H9 (cell line): Measurements from ENCODE around the gene SIPA1L3. TPM values are rescaled to one million over a fixed set of nuclear protein-coding genes. Genes with fewer than 3 reads are reported as not detected.

Experiments used
- DNase-seq: peaks from one replicate; pipeline ENCODE4 v3.0.0-alpha.2; 2017
- H2AFZ ChIP-seq: one replicate; pipeline ENCODE4 v1.6.1; 2013; ENCODE audit warnings: mild to moderate bottlenecking, low read length, control low read depth, moderate library complexity
- H2AK5ac ChIP-seq: 2 replicates; pipeline ENCODE4 v1.6.1; 2013; ENCODE audit warnings: low read length, control low read depth, mixed read lengths; ENCODE audit not compliant: insufficient read length
- H2BK120ac ChIP-seq: one replicate; pipeline ENCODE4 v1.6.1; 2013; ENCODE audit warnings: low read depth, mild to moderate bottlenecking, low read length, control low read depth, inconsistent platforms; ENCODE audit not compliant: poor library complexity, severe bottlenecking
- H2BK12ac ChIP-seq: 2 replicates; pipeline ENCODE4 v1.6.1; 2013; ENCODE audit warnings: low read length, control low read depth, mixed read lengths, low read depth; ENCODE audit not compliant: insufficient read length
- H2BK15ac ChIP-seq: 2 replicates; pipeline ENCODE4 v1.6.1; 2013; ENCODE audit warnings: low read depth, low read length, control low read depth
- H2BK20ac ChIP-seq: one replicate; pipeline ENCODE4 v1.6.1; 2013; ENCODE audit warnings: low read depth, mild to moderate bottlenecking, low read length, control low read depth, inconsistent platforms; ENCODE audit not compliant: poor library complexity, severe bottlenecking
- H2BK5ac ChIP-seq: 2 replicates; pipeline ENCODE4 v1.6.1; 2013; ENCODE audit warnings: low read length, control low read depth, mixed read lengths; ENCODE audit not compliant: insufficient read length
- H3K14ac ChIP-seq: 2 replicates; pipeline ENCODE4 v1.6.1; 2013; ENCODE audit warnings: low read length, control low read depth; ENCODE audit not compliant: insufficient read depth
- H3K18ac ChIP-seq: 2 replicates; pipeline ENCODE4 v1.6.1; 2013; ENCODE audit warnings: low read depth, mild to moderate bottlenecking, mixed read lengths, low read length, control low read depth; ENCODE audit not compliant: insufficient read length
- H3K23ac ChIP-seq: 2 replicates; pipeline ENCODE4 v1.6.1; 2013; ENCODE audit warnings: low read length, control low read depth, mixed read lengths, low read depth; ENCODE audit not compliant: insufficient read length
- H3K23me2 ChIP-seq: 2 replicates; pipeline ENCODE4 v1.6.1; 2013; ENCODE audit warnings: low read depth, mild to moderate bottlenecking, mixed read lengths, low read length, control low read depth; ENCODE audit not compliant: insufficient read length, poor library complexity, severe bottlenecking
- H3K27ac ChIP-seq: 2 replicates; pipeline ENCODE4 v1.5.1; 2013; ENCODE audit warnings: low read length, control low read depth, mixed read lengths, low read depth; ENCODE audit not compliant: insufficient read length
- H3K27me3 ChIP-seq: 2 replicates; pipeline ENCODE4 v1.6.1; 2013; ENCODE audit warnings: low read length, control low read depth, inconsistent platforms; ENCODE audit not compliant: insufficient read depth
- H3K4ac ChIP-seq: 2 replicates; pipeline ENCODE4 v1.6.1; 2013; ENCODE audit warnings: low read depth, mild to moderate bottlenecking, control low read depth, inconsistent platforms, low read length, moderate library complexity
- H3K4me1 ChIP-seq: 2 replicates; pipeline ENCODE4 v1.6.1; 2013; ENCODE audit warnings: low read length, control low read depth, inconsistent platforms; ENCODE audit not compliant: insufficient read depth
- H3K4me2 ChIP-seq: 2 replicates; pipeline ENCODE4 v1.6.1; 2013; ENCODE audit warnings: low read length, control low read depth, mixed read lengths; ENCODE audit not compliant: insufficient read length, insufficient read depth
- H3K56ac ChIP-seq: 2 replicates; pipeline ENCODE4 v1.6.1; 2013; ENCODE audit warnings: low read depth, mild to moderate bottlenecking, mixed read lengths, low read length, control low read depth; ENCODE audit not compliant: insufficient read length
- H3K79me1 ChIP-seq: 2 replicates; pipeline ENCODE4 v1.6.1; 2013; ENCODE audit warnings: low read depth, mild to moderate bottlenecking, moderate library complexity, low read length, control low read depth, inconsistent platforms; ENCODE audit not compliant: insufficient read depth, poor library complexity, severe bottlenecking
- H3K79me2 ChIP-seq: 2 replicates; pipeline ENCODE4 v1.6.1; 2013; ENCODE audit warnings: low read length, control low read depth, inconsistent platforms; ENCODE audit not compliant: insufficient read depth
- H3K9ac ChIP-seq: 2 replicates; pipeline ENCODE4 v1.6.1; 2013; ENCODE audit warnings: low read length, control low read depth, mixed read lengths; ENCODE audit not compliant: insufficient read length; ENCODE audit errors: extremely low read depth
- H3K9me3 ChIP-seq: one replicate; pipeline ENCODE4 v1.6.1; 2013; ENCODE audit warnings: low read depth, low read length, inconsistent platforms; ENCODE audit not compliant: control insufficient read depth
- H3T11ph ChIP-seq: one replicate; pipeline ENCODE4 v1.6.1; 2013; ENCODE audit warnings: mild to moderate bottlenecking, low read length, control low read depth, inconsistent platforms
- H4K20me1 ChIP-seq: one replicate; pipeline ENCODE4 v1.6.1; 2013; ENCODE audit not compliant: control insufficient read depth, insufficient read length, insufficient read depth
- H4K5ac ChIP-seq: 2 replicates; pipeline ENCODE4 v1.6.1; 2013; ENCODE audit warnings: low read depth, mild to moderate bottlenecking, mixed read lengths, low read length, control low read depth; ENCODE audit not compliant: insufficient read length
- H4K8ac ChIP-seq: replicated peaks from 2 replicates; pipeline ENCODE4 v1.6.1; 2013; ENCODE audit warnings: low read length, control low read depth, mixed read lengths, low read depth; ENCODE audit not compliant: insufficient read length
- H4K91ac ChIP-seq: 2 replicates; pipeline ENCODE4 v1.6.1; 2013; ENCODE audit warnings: low read depth, mild to moderate bottlenecking, moderate library complexity, mixed read lengths, low read length, control low read depth; ENCODE audit not compliant: insufficient read length
- H3K27ac Mint-ChIP-seq, 3 experiments: 2 replicates in 2 of 3; 3 replicates in 1 of 3; pipeline ENCODE4 v1.8.0; 2020 to 2021; ENCODE audit warnings: mixed read lengths in 3 of 3, mild to moderate bottlenecking in 1 of 3, moderate library complexity in 1 of 3
- H3K27me3 Mint-ChIP-seq: 2 replicates; pipeline ENCODE4 v1.8.0; 2021; ENCODE audit warnings: low read depth, mild to moderate bottlenecking, moderate library complexity, mixed read lengths
- H3K36me3 Mint-ChIP-seq, 3 experiments: 2 replicates in 2 of 3; 3 replicates in 1 of 3; pipeline ENCODE4 v1.8.0; 2020 to 2021; ENCODE audit warnings: low read depth in 3 of 3, mixed read lengths in 3 of 3; ENCODE audit not compliant: insufficient read depth in 1 of 3
- H3K4me1 Mint-ChIP-seq, 2 experiments: 2 replicates each; pipeline ENCODE4 v1.8.0; 2020; ENCODE audit warnings: mixed read lengths in 2 of 2
- H3K4me3 Mint-ChIP-seq, 2 experiments: 2 replicates in 1 of 2; 3 replicates in 1 of 2; pipeline ENCODE4 v1.8.0; 2020 to 2021; ENCODE audit warnings: mild to moderate bottlenecking in 2 of 2, mixed read lengths in 2 of 2, moderate library complexity in 1 of 2
- H3K9me3 Mint-ChIP-seq, 2 experiments: 2 replicates in 1 of 2; 3 replicates in 1 of 2; pipeline ENCODE4 v1.8.0; 2020; ENCODE audit warnings: mild to moderate bottlenecking in 2 of 2, mixed read lengths in 2 of 2, moderate library complexity in 1 of 2
- CTCF ChIP-seq: fragments of 200-600 bp; sonication (generic); conservative IDR thresholded peaks from 3 replicates; pipeline ENCODE4 v1.8.0; 2021; ENCODE audit warnings: antibody characterized with exemption, mild to moderate bottlenecking
- WGBS: extraction: QIAGEN DNeasy Blood & Tissue Kit; methylation state at CpG from one replicate; pipeline ENCODE4 v1.1.7; 2013; ENCODE audit warnings: missing lambda C conversion rate, low lambda C conversion rate, mixed read lengths; ENCODE audit not compliant: insufficient read length; ENCODE audit errors: extremely low coverage; 5-methylcytosine and 5-hydroxymethylcytosine counted together
- total RNA-seq: library from RNA; stranded (reverse); gene quantifications from 2 replicates; pipeline ENCODE4 v1.2.1, GENCODE V29; 2021

SIPA1L3 gene
- total RNA-seq, 1 experiment from 2014 or later, result 40.1 TPM

DNA sequence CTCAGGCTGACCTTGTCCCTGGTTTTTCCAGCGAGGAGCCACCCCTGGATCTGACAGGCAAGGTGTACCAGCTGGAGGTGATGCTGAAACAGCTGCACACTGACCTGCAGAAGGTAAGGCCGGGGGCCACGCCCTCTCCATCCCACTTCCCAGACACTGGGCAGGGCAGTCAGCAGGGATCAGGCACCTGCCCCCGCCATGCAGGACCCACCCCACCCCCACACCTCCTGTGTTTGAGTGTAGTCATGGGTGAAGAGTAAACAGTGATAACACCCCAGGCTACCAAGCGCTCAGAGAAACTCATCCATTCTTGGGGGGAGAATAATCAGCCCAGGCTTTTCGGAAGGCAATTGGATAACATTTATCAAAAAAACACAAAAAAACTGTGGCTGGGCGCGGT lies 297.1 kb downstream of the SIPA1L3 start:
- no peak overlapping the region for H2BK120ac ChIP-seq
- peaks cover 0 to 26% (median 25%) of the 10 kb centered on the region in 3 experiments; a peak in 5 of 7 replicates for H3K36me3 Mint-ChIP-seq
- H3K4me3 Mint-ChIP-seq, result no peak overlapping the region
- no peak overlapping the region for H3T11ph ChIP-seq
- no peak overlapping the region for H3K4ac ChIP-seq
- H2AFZ ChIP-seq, result no peak overlapping the region
- no peak overlapping the region for H3K56ac ChIP-seq
- H3K14ac ChIP-seq, result no peak overlapping the region
- H2BK20ac ChIP-seq, result no peak overlapping the region
- H3K27ac ChIP-seq, result no peak overlapping the region
- no peak overlapping the region for H4K5ac ChIP-seq
- no peaks in the 10 kb centered on the region for H4K20me1 ChIP-seq
- no peak overlapping the region for H2BK5ac ChIP-seq
- peaks cover 3 to 25% of the 10 kb centered on the region in 2 experiments for H3K4me1 Mint-ChIP-seq
- no peak for TF ChIP-seq CTCF
- H3K27ac Mint-ChIP-seq, result no peak overlapping the region; a peak in 1 of 7 replicates
- no peak overlapping the region for H4K91ac ChIP-seq
- H3K27me3 ChIP-seq, result no peaks in the 10 kb centered on the region
- no peak overlapping the region for H3K23ac ChIP-seq
- H3K79me1 ChIP-seq, result no peaks in the 10 kb centered on the region
- no peak overlapping the region for H3K18ac ChIP-seq
- H3K23me2 ChIP-seq, result peaks cover 2% of the 10 kb centered on the region
- no peak overlapping the region for H3K4me2 ChIP-seq
- no peaks in the 10 kb centered on the region for H3K9me3 ChIP-seq
- H2BK12ac ChIP-seq, result no peak overlapping the region
- no peak overlapping the region for H3K9ac ChIP-seq
- H3K79me2 ChIP-seq, result no peaks in the 10 kb centered on the region
- no peak overlapping the region for H4K8ac ChIP-seq
- WGBS, result no CpG with 5 or more reads among the region's 8 CpGs
- DNase-seq, result no peak
- peaks cover 11% of the 10 kb centered on the region for H3K27me3 Mint-ChIP-seq
- no peak overlapping the region for H2AK5ac ChIP-seq
- H3K4me1 ChIP-seq, result no peaks in the 10 kb centered on the region
- H2BK15ac ChIP-seq, result no peak overlapping the region
- H3K9me3 Mint-ChIP-seq, result no peaks in the 10 kb centered on the region
